Measurements from ENCODE around the gene ZNF608.

The ZNF608 gene

GRCh38 chr5:124752854-124753720 lies 6.6 kb upstream of the ZNF608 start:
- no peak for DNase-seq

- no peak for DNase-seq
Observed at GRCh38 chr5:124751031-124751430, 4.6 kb upstream of the ZNF608 start.

- DNase-seq = peak; percentile 89
Observed at GRCh38 chr5:124748687-124749594, 2.5 kb upstream of the ZNF608 start.

GRCh38 chr5:124747791-124748686 lies 1.6 kb upstream of the ZNF608 start:
- DNase-seq = peak; percentile 34

- peak; percentile 83 for DNase-seq
Observed at GRCh38 chr5:124746916-124747790, 714 bp upstream of the ZNF608 start.

GRCh38 chr5:124745007-124745927 lies 1.2 kb downstream of the ZNF608 start:
- DNase-seq = no peak

- DNase-seq = no peak
Observed at GRCh38 chr5:124744170-124744971, 2.1 kb downstream of the ZNF608 start.

GRCh38 chr5:124743602-124744169 lies 2.8 kb downstream of the ZNF608 start:
- DNase-seq = no peak

- no peak for DNase-seq
Observed at GRCh38 chr5:124742983-124743601, 3.3 kb downstream of the ZNF608 start.

- DNase-seq = no peak
Observed at GRCh38 chr5:124742521-124742920, 3.9 kb downstream of the ZNF608 start.

GRCh38 chr5:124741711-124742496 lies 4.5 kb downstream of the ZNF608 start:
- no peak for DNase-seq

- DNase-seq = peak; percentile 21
Observed at GRCh38 chr5:124740991-124741583, 5.4 kb downstream of the ZNF608 start.

- no peak for DNase-seq
Observed at GRCh38 chr5:124740071-124740470, 6.4 kb downstream of the ZNF608 start.

- no peak for DNase-seq
Observed at GRCh38 chr5:124739634-124740025, 6.8 kb downstream of the ZNF608 start.

- peak; percentile 52 for DNase-seq
Observed at GRCh38 chr5:124738681-124739633, 7.5 kb downstream of the ZNF608 start.

- no peak for DNase-seq
Observed at GRCh38 chr5:124737651-124738050, 8.8 kb downstream of the ZNF608 start.
